CD14-positive monocyte (primary cell): Measurements from ENCODE around the gene TERC. TPM values are rescaled to one million over a fixed set of nuclear protein-coding genes. Genes with fewer than 3 reads are reported as not detected.

ENCODE experiments used
- DNase-seq, 3 donors: peaks; one replicate each; pipeline ENCODE4 v3.0.0-alpha.2; 2011 to 2022
- H2AFZ ChIP-seq: 2 replicates; pipeline ENCODE4 v1.6.0; 2012; ENCODE audit warnings: mild to moderate bottlenecking, low read depth, low read length, inconsistent platforms; ENCODE audit not compliant: insufficient read depth, poor library complexity, severe bottlenecking
- H3K27ac ChIP-seq, 2 donors: 1 replicate in 1 of 2; 2 replicates in 1 of 2; pipeline ENCODE4 v1.5.1; 2012 to 2013; ENCODE audit warnings: low read length in 2 of 2, control low read depth in 1 of 2, inconsistent platforms in 1 of 2, low read depth in 1 of 2, mild to moderate bottlenecking in 1 of 2
- H3K27me3 ChIP-seq, 2 donors: one replicate each; pipeline versions ENCODE4 v1.6.0 to v1.6.1; 2011 to 2013; ENCODE audit warnings: low read length in 2 of 2; ENCODE audit not compliant: control insufficient read depth in 2 of 2, insufficient read depth in 2 of 2
- H3K36me3 ChIP-seq, 2 donors: replicated peaks in 1 of 2; 1 replicate in 1 of 2; 2 replicates in 1 of 2; pipeline versions ENCODE4 v1.5.1 to v1.6.1; 2012 to 2013; ENCODE audit warnings: low read length in 2 of 2, control low read depth in 1 of 2, inconsistent platforms in 1 of 2, mild to moderate bottlenecking in 1 of 2; ENCODE audit not compliant: insufficient read depth in 2 of 2, control insufficient read depth in 1 of 2
- H3K4me1 ChIP-seq, 2 donors: 1 replicate in 1 of 2; 2 replicates in 1 of 2; pipeline versions ENCODE4 v1.5.1 to v1.6.1; 2012 to 2013; ENCODE audit warnings: low read length in 2 of 2, control low read depth in 1 of 2, inconsistent platforms in 1 of 2, mild to moderate bottlenecking in 1 of 2, moderate library complexity in 1 of 2; ENCODE audit not compliant: insufficient read depth in 2 of 2, control insufficient read depth in 1 of 2
- H3K4me2 ChIP-seq: replicated peaks from 2 replicates; pipeline ENCODE3; 2012; ENCODE audit warnings: low read length, moderate library complexity, mild to moderate bottlenecking; ENCODE audit not compliant: poor library complexity, severe bottlenecking; ENCODE audit errors: extremely low read depth
- H3K4me3 ChIP-seq, 3 experiments: fragments of 200-600 bp in 1 of 3; sonication (generic) in 1 of 3; replicated peaks in 1 of 3; 1 replicate in 2 of 3; 2 replicates in 1 of 3; pipeline ENCODE4 v1.5.1; 2011 to 2013; ENCODE audit warnings: low read length in 3 of 3, mild to moderate bottlenecking in 3 of 3, control low read depth in 2 of 3, low read depth in 2 of 3, inconsistent platforms in 1 of 3, moderate library complexity in 1 of 3
- H3K79me2 ChIP-seq: 2 replicates; pipeline ENCODE4 v1.6.0; 2012; ENCODE audit warnings: mild to moderate bottlenecking, control low read depth, inconsistent platforms, low read length, moderate library complexity; ENCODE audit not compliant: insufficient read depth
- H3K9ac ChIP-seq: 2 replicates; pipeline ENCODE4 v1.6.0; 2017; ENCODE audit warnings: low read length, mild to moderate bottlenecking; ENCODE audit not compliant: insufficient read depth, poor library complexity, severe bottlenecking
- H3K9me3 ChIP-seq, 2 donors: replicated peaks in 1 of 2; 1 replicate in 1 of 2; 2 replicates in 1 of 2; pipeline versions ENCODE4 v1.5.1 to v1.6.1; 2012 to 2013; ENCODE audit warnings: low read length in 2 of 2, control low read depth in 1 of 2; ENCODE audit not compliant: control insufficient read depth in 1 of 2, insufficient read depth in 1 of 2
- H4K20me1 ChIP-seq: 2 replicates; pipeline ENCODE4 v1.6.0; 2012; ENCODE audit warnings: mild to moderate bottlenecking, low read length, control low read depth, moderate library complexity; ENCODE audit not compliant: insufficient read depth
- H3K27ac Mint-ChIP-seq, 7 donors: one replicate each; pipeline ENCODE4 v1.8.0; 2020; ENCODE audit warnings: mild to moderate bottlenecking in 7 of 7, mixed read lengths in 7 of 7, moderate library complexity in 6 of 7, inconsistent platforms in 2 of 7
- H3K27me3 Mint-ChIP-seq, 3 donors: one replicate each; pipeline ENCODE4 v1.8.0; 2021 to 2022; ENCODE audit warnings: low read depth in 3 of 3, mild to moderate bottlenecking in 3 of 3, mixed read lengths in 3 of 3, moderate library complexity in 3 of 3, inconsistent platforms in 1 of 3
- H3K36me3 Mint-ChIP-seq, 2 donors: one replicate each; pipeline ENCODE4 v1.8.0; 2020; ENCODE audit warnings: mixed read lengths in 2 of 2, inconsistent platforms in 1 of 2, mild to moderate bottlenecking in 1 of 2
- H3K4me1 Mint-ChIP-seq: one replicate; pipeline ENCODE4 v1.8.0; 2020; ENCODE audit warnings: mild to moderate bottlenecking, mixed read lengths
- H3K4me3 Mint-ChIP-seq, 2 donors: one replicate each; pipeline ENCODE4 v1.8.0; 2020; ENCODE audit warnings: mild to moderate bottlenecking in 2 of 2, mixed read lengths in 2 of 2, moderate library complexity in 1 of 2
- H3K9me3 Mint-ChIP-seq, 7 donors: one replicate each; pipeline ENCODE4 v1.8.0; 2020 to 2022; ENCODE audit warnings: mixed read lengths in 7 of 7, mild to moderate bottlenecking in 6 of 7, moderate library complexity in 6 of 7, inconsistent platforms in 2 of 7
- CTCF ChIP-seq: fragments of 200-600 bp; IDR thresholded peaks from one replicate; pipeline ENCODE4 v1.8.0; 2022; ENCODE audit warnings: antibody characterized with exemption, mild to moderate bottlenecking
- WGBS: methylation state at CpG from one replicate; pipeline ENCODE4 v1.1.5; 2013; ENCODE audit warnings: missing lambda C conversion rate; ENCODE audit not compliant: insufficient coverage; 5-methylcytosine and 5-hydroxymethylcytosine counted together
- intact Hi-C, 2 donors: fragments of 100-400 bp; cut with micrococcal nuclease; formaldehyde crosslinking; loops; one replicate each; pipeline versions ENCODE4 v1.15.0 to v1.15.1; 2023
- polyA plus RNA-seq, 3 donors: library from polyadenylated mRNA; depleted of rRNA in 1 of 3; unstranded in 2 of 3; stranded (reverse) in 1 of 3; fragments of 300-500 nt in 2 of 3; fragments of >200 nt in 1 of 3; fragmentation: Illumina TruSeq in 2 of 3; gene quantifications; 1 replicate in 2 of 3; 2 replicates in 1 of 3; pipeline ENCODE4 v1.2.3, GENCODE V29; 2012 to 2021

Gene TERC
- polyA plus RNA-seq, 3 donors, result 0.33 to 0.76 TPM; not detected in 1

DNA sequence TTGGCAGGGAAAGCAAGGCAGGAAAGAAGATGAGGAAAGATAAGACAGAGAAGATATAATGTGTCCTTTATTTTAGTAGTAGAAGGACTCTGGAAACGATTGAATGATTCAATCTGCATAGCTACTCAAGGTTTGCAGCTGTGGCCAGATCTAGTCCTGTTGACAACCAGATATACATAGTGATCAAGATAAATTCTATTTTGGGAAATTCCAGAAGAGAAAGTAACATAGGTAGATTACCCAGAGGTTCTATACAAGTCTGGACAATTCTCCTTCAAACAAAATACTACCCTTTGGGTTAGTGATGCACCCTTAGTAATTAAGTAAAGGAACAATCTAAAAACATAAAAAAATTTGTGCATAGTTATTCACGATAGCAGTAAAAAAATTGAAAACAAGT lies 9.4 kb downstream of the TERC start:
- H3K36me3 ChIP-seq, result no peaks in the 10 kb centered on the region
- H3K27ac ChIP-seq, result no peak overlapping the region
- intact Hi-C loops, result no loop called here
- H3K4me3 Mint-ChIP-seq, result no peak overlapping the region
- H3K79me2 ChIP-seq, result no peaks in the 10 kb centered on the region
- H4K20me1 ChIP-seq, result no peaks in the 10 kb centered on the region
- H3K4me1 Mint-ChIP-seq, result peaks cover 5% of the 10 kb centered on the region
- no peak for TF ChIP-seq CTCF
- no peak overlapping the region for H3K9ac ChIP-seq
- H3K27me3 ChIP-seq, result no peaks in the 10 kb centered on the region
- H3K4me2 ChIP-seq, result no peak overlapping the region
- no peaks in the 10 kb centered on the region for H3K4me1 ChIP-seq
- DNase-seq, result no peak
- H3K9me3 ChIP-seq, result no peaks in the 10 kb centered on the region
- no peak overlapping the region for H3K4me3 ChIP-seq
- no peak overlapping the region for H2AFZ ChIP-seq
- H3K9me3 Mint-ChIP-seq, result peaks cover 0 to 4% (median 0%) of the 10 kb centered on the region in 7 donors
- H3K36me3 Mint-ChIP-seq, result no peaks in the 10 kb centered on the region
- H3K27me3 Mint-ChIP-seq, result peaks cover 4 to 11% (median 7%) of the 10 kb centered on the region in 3 donors
- no CpG with 5 or more reads among the region's 2 CpGs for WGBS
- H3K27ac Mint-ChIP-seq, result no peak overlapping the region

DNA sequence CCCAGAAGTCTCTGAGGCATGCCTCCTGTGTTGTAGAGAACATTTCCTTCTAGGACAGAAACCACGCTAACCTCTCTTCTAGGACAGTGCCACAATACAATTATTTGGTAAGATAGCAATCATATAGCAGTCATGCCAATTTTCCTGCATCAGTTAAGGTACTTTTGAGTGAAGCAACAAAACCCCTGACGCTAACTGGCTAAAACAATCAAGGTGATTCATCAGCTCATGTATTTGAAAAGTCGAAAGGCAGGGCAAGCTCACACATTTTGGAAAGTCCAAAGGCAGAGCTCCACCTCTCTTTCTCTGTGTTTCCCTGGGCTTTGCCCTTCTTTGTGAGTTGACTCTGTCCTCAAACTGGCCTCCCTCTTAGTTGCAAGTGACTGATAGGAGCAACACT lies 10.1 kb downstream of the TERC start:
- 100% methylated on average over 2 of the region's 3 CpGs for WGBS
- H3K4me3 Mint-ChIP-seq, result no peak overlapping the region
- H3K4me3 ChIP-seq, result no peak overlapping the region
- H3K79me2 ChIP-seq, result no peaks in the 10 kb centered on the region
- no peaks in the 10 kb centered on the region for H3K36me3 ChIP-seq
- no peak overlapping the region for H3K27ac Mint-ChIP-seq
- H3K4me1 Mint-ChIP-seq, result peaks cover 5% of the 10 kb centered on the region
- H3K9me3 Mint-ChIP-seq, result peaks cover 0 to 4% (median 0%) of the 10 kb centered on the region in 7 donors
- intact Hi-C loops, result no loop called here
- H3K9me3 ChIP-seq, result no peaks in the 10 kb centered on the region
- no peak overlapping the region for H2AFZ ChIP-seq
- no peak overlapping the region for H3K4me2 ChIP-seq
- no peaks in the 10 kb centered on the region for H3K27me3 ChIP-seq
- H3K27me3 Mint-ChIP-seq, result peaks cover 4 to 11% (median 7%) of the 10 kb centered on the region in 3 donors
- no peak for DNase-seq
- no peaks in the 10 kb centered on the region for H3K36me3 Mint-ChIP-seq
- H3K9ac ChIP-seq, result no peak overlapping the region
- H3K4me1 ChIP-seq, result no peaks in the 10 kb centered on the region
- H4K20me1 ChIP-seq, result no peaks in the 10 kb centered on the region
- no peak overlapping the region for H3K27ac ChIP-seq
- TF ChIP-seq CTCF, result no peak
